GM23338 (cell line): Measurements from ENCODE around the gene HSF2BP. TPM values are rescaled to one million over a fixed set of nuclear protein-coding genes. Genes with fewer than 3 reads are reported as not detected.

Experiments
- ATAC-seq: fragments of 200-7000 bp; cut with Tn5 transposase; 3 replicates; pipeline ENCODE4 v1.9.1; 2020
- DNase-seq: peaks from one replicate; pipeline ENCODE4 v3.0.0-alpha.2; 2015; ENCODE audit warnings: low spot score
- H2AFZ ChIP-seq: fragments of 200-600 bp; sonication (generic); 2 replicates; pipeline ENCODE4 v1.8.0; 2016; ENCODE audit warnings: antibody characterized with exemption, mild to moderate bottlenecking, moderate library complexity
- H3F3A ChIP-seq: fragments of 200-600 bp; sonication (generic); replicated peaks from 2 replicates; pipeline ENCODE4 v1.8.0; 2017; ENCODE audit warnings: antibody characterized with exemption, mixed run types, low read depth
- H3K27ac ChIP-seq: fragments of 200-600 bp; sonication (generic); 2 replicates; pipeline ENCODE4 v1.6.1; 2016; ENCODE audit warnings: low read depth
- H3K27me3 ChIP-seq: fragments of 200-600 bp; sonication (generic); 2 replicates; pipeline ENCODE4 v1.8.0; 2016; ENCODE audit warnings: mild to moderate bottlenecking, mixed run types, moderate library complexity; ENCODE audit not compliant: insufficient read depth
- H3K36me3 ChIP-seq: fragments of 200-600 bp; sonication (generic); 2 replicates; pipeline ENCODE4 v1.8.0; 2016; ENCODE audit warnings: mild to moderate bottlenecking; ENCODE audit not compliant: insufficient read depth
- H3K4me1 ChIP-seq: fragments of 200-600 bp; sonication (generic); 2 replicates; pipeline ENCODE4 v1.8.0; 2016; ENCODE audit warnings: mild to moderate bottlenecking, moderate library complexity; ENCODE audit not compliant: insufficient read depth
- H3K4me2 ChIP-seq: fragments of 200-600 bp; sonication (generic); 2 replicates; pipeline ENCODE4 v1.7.1; 2017; ENCODE audit warnings: mixed run types
- H3K4me3 ChIP-seq: fragments of 200-600 bp; sonication (generic); 2 replicates; pipeline ENCODE4 v1.6.1; 2016; ENCODE audit warnings: mixed run types
- H3K79me2 ChIP-seq: fragments of 200-600 bp; sonication (generic); replicated peaks from 2 replicates; pipeline ENCODE4 v1.8.0; 2017; ENCODE audit warnings: mild to moderate bottlenecking; ENCODE audit not compliant: insufficient read depth
- H3K9me2 ChIP-seq: fragments of 200-600 bp; sonication (generic); 2 replicates; pipeline ENCODE4 v1.8.0; 2017; ENCODE audit not compliant: insufficient read depth
- H4K20me1 ChIP-seq: fragments of 200-600 bp; sonication (generic); replicated peaks from 2 replicates; pipeline ENCODE4 v1.8.0; 2017; ENCODE audit warnings: mild to moderate bottlenecking; ENCODE audit not compliant: insufficient read depth
- H3K27ac Mint-ChIP-seq: 2 replicates; pipeline ENCODE4 v1.8.0; 2020; ENCODE audit warnings: inconsistent platforms, mild to moderate bottlenecking, moderate library complexity, mixed read lengths
- H3K27me3 Mint-ChIP-seq: 3 replicates; pipeline ENCODE4 v1.8.0; 2022; ENCODE audit warnings: low read depth, mild to moderate bottlenecking, moderate library complexity, mixed read lengths, inconsistent platforms; ENCODE audit not compliant: insufficient read depth, poor library complexity
- H3K36me3 Mint-ChIP-seq: 3 replicates; pipeline ENCODE4 v1.8.0; 2021; ENCODE audit warnings: low read depth, mild to moderate bottlenecking, inconsistent platforms, moderate library complexity, mixed read lengths
- H3K4me1 Mint-ChIP-seq: 3 replicates; pipeline ENCODE4 v1.8.0; 2020; ENCODE audit warnings: mild to moderate bottlenecking, inconsistent platforms, mixed read lengths
- H3K4me3 Mint-ChIP-seq: 3 replicates; pipeline ENCODE4 v1.8.0; 2021; ENCODE audit warnings: moderate library complexity, mild to moderate bottlenecking, inconsistent platforms, mixed read lengths
- H3K9me3 Mint-ChIP-seq: 3 replicates; pipeline ENCODE4 v1.8.0; 2020; ENCODE audit warnings: moderate library complexity, mild to moderate bottlenecking, inconsistent platforms, mixed read lengths
- CREB1 ChIP-seq: fragments of 250-450 bp; sonication (Bioruptor Pico); IDR thresholded peaks from 2 replicates; pipeline ENCODE4 v1.5.0; 2020; ENCODE audit warnings: low read depth, mild to moderate bottlenecking, moderate library complexity
- CTCF ChIP-seq, 2 experiments: fragments of 200-600 bp in 1 of 2; sonication (generic) in 1 of 2; conservative IDR thresholded peaks; 2 replicates each; pipeline versions ENCODE4 v1.5.1 to v1.6.1; 2016 to 2017; ENCODE audit warnings: antibody characterized with exemption in 2 of 2, low read depth in 2 of 2, mild to moderate bottlenecking in 2 of 2, moderate library complexity in 1 of 2
- ETS1 ChIP-seq: IDR thresholded peaks from 2 replicates; pipeline ENCODE4 v1.6.1; 2016; ENCODE audit warnings: antibody characterized with exemption
- EZH2 ChIP-seq: fragments of 200-600 bp; sonication (generic); IDR thresholded peaks from one replicate; pipeline ENCODE4 v1.8.0; 2017; ENCODE audit warnings: antibody characterized with exemption, mild to moderate bottlenecking, low read depth; ENCODE audit not compliant: unreplicated experiment
- EZH2phosphoT487 ChIP-seq: fragments of 200-600 bp; sonication (generic); IDR thresholded peaks from one replicate; pipeline ENCODE4 v1.8.1; 2018; ENCODE audit warnings: antibody characterized with exemption; ENCODE audit not compliant: unreplicated experiment
- JUNB ChIP-seq: IDR thresholded peaks from one replicate; pipeline ENCODE4 v1.6.1; 2016; ENCODE audit warnings: antibody characterized with exemption; ENCODE audit not compliant: unreplicated experiment
- NANOG ChIP-seq: IDR thresholded peaks from 2 replicates; pipeline ENCODE4 v1.6.1; 2016; ENCODE audit warnings: antibody characterized with exemption, borderline replicate concordance
- POLR2AphosphoS5 ChIP-seq: IDR thresholded peaks from 2 replicates; pipeline ENCODE4 v1.6.1; 2016; ENCODE audit warnings: antibody characterized with exemption, low read depth
- REST ChIP-seq: IDR thresholded peaks from one replicate; pipeline ENCODE4 v1.6.1; 2018; ENCODE audit warnings: antibody characterized with exemption; ENCODE audit not compliant: unreplicated experiment
- STAT1 ChIP-seq: IDR thresholded peaks from one replicate; pipeline ENCODE4 v1.6.1; 2016; ENCODE audit warnings: antibody characterized with exemption; ENCODE audit not compliant: unreplicated experiment
- ZNF114 ChIP-seq: fragments of 250-450 bp; sonication (Bioruptor Pico); IDR thresholded peaks from 2 replicates; pipeline ENCODE4 v1.5.0; 2020; ENCODE audit warnings: mild to moderate bottlenecking, moderate library complexity
- ZNF331 ChIP-seq: fragments of 250-450 bp; sonication (Bioruptor Pico); IDR thresholded peaks from 2 replicates; pipeline ENCODE4 v1.5.0; 2020; ENCODE audit warnings: low read depth, mild to moderate bottlenecking, moderate library complexity
- ZNF462 ChIP-seq: fragments of 250-450 bp; sonication (Bioruptor Pico); IDR thresholded peaks from 2 replicates; pipeline ENCODE4 v1.5.0; 2020; ENCODE audit warnings: mild to moderate bottlenecking, moderate library complexity
- polyA plus RNA-seq: library from polyadenylated mRNA; unstranded; fragments of >200 nt; fragmentation: Nextera tagmentation; extraction: Ambion mirVana; gene quantifications from 2 replicates; pipeline ENCODE4 v1.2.1, GENCODE V29; 2016
- total RNA-seq: library from RNA; depleted of rRNA; stranded (reverse); fragments of >200 nt; shearing (Covaris generic); gene quantifications from 2 replicates; pipeline ENCODE4 v1.2.3, GENCODE V29; 2014

HSF2BP gene
- total and polyA plus RNA-seq, 2 experiments from 2014 or later: 0.78 to 2.0 TPM

- Histone ChIP-seq H3K36me3 (no peaks in the 10 kb centered on the region), H3F3A (no peaks in the 10 kb centered on the region), H3K27me3 (no peaks in the 10 kb centered on the region), H2AFZ (no peak overlapping the region), H4K20me1 (no peaks in the 10 kb centered on the region), H3K79me2 (no peaks in the 10 kb centered on the region), H3K4me1 (no peaks in the 10 kb centered on the region), H3K27ac (no peak overlapping the region), H3K9me2 (no peaks in the 10 kb centered on the region), H3K4me2 (no peak overlapping the region), H3K4me3 (no peak overlapping the region)
- TF ChIP-seq CTCF (conservative IDR thresholded peaks at IDR 0.05; ENCODE audit: low read depth in 2 of 2) (no peak), ZNF462 (CRISPR knock-in tag) (no peak), ZNF331 (CRISPR knock-in tag) (no peak), JUNB (no peak), EZH2phosphoT487 (no peak), REST (no peak), STAT1 (no peak), EZH2 (no peak), POLR2AphosphoS5 (no peak), NANOG (no peak), ZNF114 (CRISPR knock-in tag) (no peak), ETS1 (no peak), CREB1 (CRISPR knock-in tag) (no peak)
- H3K27ac Mint-ChIP-seq: no peak overlapping the region
- DNase-seq (no peak), ATAC-seq (no peak)
- H3K4me1 Mint-ChIP-seq: peaks cover 3% of the 10 kb centered on the region; the same call in 2 of the 3 replicates
- no peak overlapping the region for H3K4me3 Mint-ChIP-seq
- peaks cover 2% of the 10 kb centered on the region for H3K27me3 Mint-ChIP-seq
- no peaks in the 10 kb centered on the region for H3K36me3 Mint-ChIP-seq
- H3K9me3 Mint-ChIP-seq: no peaks in the 10 kb centered on the region
These were observed 50.6 kb downstream of the HSF2BP start for GRCh38 chr21:43608664-43609063.
